ENCODE measurements around the gene ALMS1.

GRCh38 chr2:73415906-73416305 lies 30.3 kb downstream of the ALMS1 start:
- TF ChIP-seq CTCF (conservative IDR thresholded peaks at IDR 0.05; ENCODE audit: low read depth, low read length), result no peak
- no peak for TF ChIP-seq EZH2 (IDR thresholded peaks at IDR 0.05; ENCODE audit: low read length, unreplicated experiment)
- TF ChIP-seq EZH2phosphoT487 (IDR thresholded peaks at IDR 0.05; ENCODE audit: borderline replicate concordance, low read length), result no peak

All from PC-3 (cell line).